HG02970 (cell line): ENCODE results near the gene CAPN3.

Source experiments
- ATAC-seq: cut with Tn5 transposase; IDR thresholded peaks from one replicate; pipeline ENCODE4 v1.9.1; 2021; ENCODE audit warnings: mild to moderate bottlenecking, moderate library complexity, moderate number of reproducible peaks; ENCODE audit not compliant: unreplicated experiment, low FRiP score

The CAPN3 gene

DNA sequence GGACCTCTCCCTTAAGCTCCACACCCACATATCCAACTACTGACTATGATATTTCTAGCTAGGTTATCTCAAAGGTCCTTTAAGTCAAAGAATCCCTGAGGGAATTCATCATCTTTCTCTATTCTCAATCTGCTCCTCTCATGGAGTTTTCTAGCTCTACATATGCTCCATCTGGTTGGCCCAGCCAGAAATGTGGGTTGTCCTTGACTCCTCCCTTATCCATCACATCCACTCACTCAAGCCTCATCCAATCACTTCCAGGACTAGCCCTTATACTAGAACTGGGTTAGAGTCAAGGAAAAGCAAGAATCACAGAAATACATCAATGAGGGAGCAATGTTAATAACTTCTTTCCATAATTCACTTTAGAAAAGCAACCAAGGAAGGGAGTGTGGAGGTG is 86.2 kb downstream of the CAPN3 start:
- ATAC-seq = no peak

GRCh38 chr15:42447599-42447998 is 88.3 kb downstream of the CAPN3 start:
- ATAC-seq = no peak

DNA sequence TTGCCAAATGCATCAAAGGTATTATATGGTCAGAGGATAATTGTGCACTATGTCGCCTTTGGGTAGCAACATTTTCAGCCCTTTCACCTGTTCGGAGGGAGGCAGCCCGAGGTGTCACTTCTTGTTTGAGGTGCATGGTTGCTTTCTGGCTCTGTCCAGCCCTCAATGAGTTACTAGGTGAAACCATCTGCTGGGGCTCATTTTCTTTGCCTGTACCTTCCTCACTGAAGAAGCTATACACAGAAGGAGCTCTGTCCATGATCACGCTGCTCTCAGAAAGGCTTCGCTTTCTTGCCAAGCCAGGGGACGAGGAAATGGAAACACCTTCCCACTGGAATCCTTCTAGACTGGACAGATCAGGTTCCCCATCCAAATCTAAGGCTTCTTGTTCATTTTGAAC is 89.0 kb downstream of the CAPN3 start:
- ATAC-seq = no peak

GRCh38 chr15:42449770-42450424 is 90.6 kb downstream of the CAPN3 start:
- no peak for ATAC-seq

DNA sequence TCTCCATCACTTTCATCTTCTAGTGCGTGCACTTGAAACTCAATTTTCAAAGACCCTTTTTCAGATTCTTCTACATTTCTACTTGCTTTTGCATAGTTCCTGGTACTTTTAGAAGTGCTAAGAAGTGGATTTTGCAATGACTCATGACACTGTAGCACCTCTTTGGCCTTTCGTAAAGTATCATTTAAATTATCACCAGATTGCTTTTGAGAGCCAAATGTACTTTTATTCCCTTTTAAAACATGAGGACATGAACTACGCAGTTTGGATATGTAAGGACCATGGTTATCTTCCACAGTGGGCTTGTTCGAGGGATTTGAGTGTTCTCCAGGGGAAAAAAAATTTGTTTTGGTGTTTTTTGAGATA is 91.1 kb downstream of the CAPN3 start:
- no peak for ATAC-seq

- no peak for ATAC-seq
Measured at GRCh38 chr15:42453826-42454225, 94.5 kb downstream of the CAPN3 start.

GRCh38 chr15:42456531-42456930 is 97.2 kb downstream of the CAPN3 start:
- no peak for ATAC-seq

DNA sequence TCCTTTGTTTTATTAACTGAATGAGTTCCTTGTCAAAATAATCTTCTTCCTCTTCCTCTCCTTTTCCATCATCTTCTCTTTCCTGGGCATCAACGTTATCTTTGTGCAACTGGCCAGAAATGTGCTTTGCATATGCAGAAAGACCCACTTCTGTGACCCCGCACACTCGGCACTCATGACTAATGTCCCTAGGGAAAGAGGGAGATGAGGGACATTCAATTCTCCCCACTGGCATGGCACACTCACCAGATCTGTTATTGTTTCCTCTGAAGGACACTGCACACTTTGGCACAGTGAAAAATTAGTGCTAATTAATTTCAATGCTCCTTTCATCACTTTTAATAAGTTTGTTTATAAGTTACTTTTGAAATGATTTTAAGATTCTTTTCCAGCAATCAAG is 97.7 kb downstream of the CAPN3 start:
- ATAC-seq = no peak

DNA sequence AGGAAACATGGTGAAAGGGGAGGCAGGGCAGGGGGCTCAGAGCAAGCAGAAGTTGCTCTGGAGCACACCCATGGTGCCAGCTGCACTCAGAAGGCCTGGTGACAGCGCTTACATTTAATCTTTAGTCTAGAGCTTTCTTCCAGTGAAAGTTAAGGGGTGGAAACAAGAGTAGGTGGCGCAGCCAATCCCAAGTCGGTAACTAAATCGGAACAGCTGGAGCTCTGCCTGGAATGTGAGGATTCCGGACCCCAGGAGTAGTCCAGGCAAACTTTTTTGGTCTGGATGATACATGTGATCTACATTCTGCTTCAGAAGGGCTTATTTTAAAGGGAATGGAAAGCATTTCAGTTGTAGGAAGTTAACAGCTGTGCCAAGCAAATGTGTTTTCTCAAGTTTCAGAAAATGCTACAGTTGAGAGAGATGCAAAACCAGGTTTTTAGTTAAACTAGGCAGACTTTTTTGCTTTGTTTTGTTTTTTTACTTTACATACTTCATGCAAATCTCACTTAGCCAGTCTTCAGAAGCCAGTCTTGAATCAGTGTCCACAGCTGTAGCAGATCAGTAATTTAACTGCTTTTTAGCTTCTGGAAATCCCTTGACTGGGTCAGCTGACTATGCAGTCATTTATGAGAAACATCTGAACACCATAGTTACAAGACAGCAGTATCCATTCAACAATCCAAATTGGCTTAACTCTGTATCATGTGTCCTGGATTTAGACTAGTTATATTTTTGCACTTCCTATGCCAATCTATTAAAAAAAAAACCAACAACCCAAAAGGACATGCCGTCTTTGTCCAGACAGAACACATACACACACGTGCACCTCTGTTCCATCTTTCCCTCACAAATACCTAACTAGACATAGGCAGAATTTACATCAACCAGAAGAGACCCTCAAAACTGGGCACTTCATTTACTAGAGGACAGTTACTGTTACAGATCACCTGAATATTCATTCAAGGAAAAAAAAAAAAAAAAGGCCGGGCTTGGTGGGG is 98.4 kb downstream of the CAPN3 start:
- no peak for ATAC-seq

- ATAC-seq = no peak
Measured at GRCh38 chr15:42461261-42461660, 102.0 kb downstream of the CAPN3 start.
